Measurements from ENCODE around the gene GUSB.
"Not testable (repeated sequence)": the region's sequence is repeated elsewhere in the genome, so short reads cannot be mapped to it uniquely, and the experiment has no call there.

GUSB gene

GRCh38 chr7:65992526-65992925 lies 10.5 kb upstream of the GUSB start:
- peak overlapping the region in 2 of 11 experiments; percentile 39 to 64; a peak in 2 of 22 replicates for H3K27ac ChIP-seq
- TF ChIP-seq Cebpa-rat (IDR thresholded peaks at IDR 0.05): no peak
- no peak overlapping the region for H3K9ac ChIP-seq
- no peaks in the 10 kb centered on the region for H4K20me1 ChIP-seq
- H3K27me3 ChIP-seq: no peaks in the 10 kb centered on the region
- no peaks in the 10 kb centered on the region for H3K36me3 ChIP-seq
- peaks cover 13 to 47% (median 38%) of the 10 kb centered on the region in 10 experiments for H3K4me1 ChIP-seq
- H3K4me2 ChIP-seq: peak overlapping the region in 10 of 11 experiments; percentile 27 to 80 (median 64); a peak in 17 of 22 replicates
- no peak overlapping the region for H3K4me3 ChIP-seq
- H3K9me3 ChIP-seq (replicated peaks in 1 of 11): no peaks in the 10 kb centered on the region

GRCh38 chr7:65991829-65992228 lies 9.8 kb upstream of the GUSB start:
- Histone ChIP-seq H3K27ac (peak overlapping the region in 5 of 11 experiments; percentile 23 to 64 (median 52); a peak in 8 of 22 replicates), H3K4me2 (peak overlapping the region in 10 of 11 experiments; percentile 40 to 80 (median 70); a peak in 19 of 22 replicates), H3K4me1 (peaks cover 17 to 53% (median 44%) of the 10 kb centered on the region in 10 experiments), H3K9ac (peak overlapping the region in 4 of 11 experiments; percentile 0 to 40 (median 10); a peak in 2 of 22 replicates)
- H3K27me3 ChIP-seq; H3K4me3 ChIP-seq; H4K20me1 ChIP-seq; H3K9me3 ChIP-seq (replicated peaks in 1 of 11); H3K36me3 ChIP-seq: not testable (repeated sequence)

GRCh38 chr7:65989694-65990080 lies 7.7 kb upstream of the GUSB start:
- Histone ChIP-seq H3K36me3 (no peaks in the 10 kb centered on the region), H3K4me1 (peaks cover 17 to 55% (median 49%) of the 10 kb centered on the region in 10 experiments), H3K9me3 (replicated peaks in 1 of 11) (no peaks in the 10 kb centered on the region), H3K4me3 (no peak overlapping the region), H4K20me1 (no peaks in the 10 kb centered on the region), H3K27me3 (no peaks in the 10 kb centered on the region), H3K9ac (no peak overlapping the region), H3K4me2 (no peak overlapping the region), H3K27ac (no peak overlapping the region)
- TF ChIP-seq Cebpa-rat (IDR thresholded peaks at IDR 0.05): no peak

DNA sequence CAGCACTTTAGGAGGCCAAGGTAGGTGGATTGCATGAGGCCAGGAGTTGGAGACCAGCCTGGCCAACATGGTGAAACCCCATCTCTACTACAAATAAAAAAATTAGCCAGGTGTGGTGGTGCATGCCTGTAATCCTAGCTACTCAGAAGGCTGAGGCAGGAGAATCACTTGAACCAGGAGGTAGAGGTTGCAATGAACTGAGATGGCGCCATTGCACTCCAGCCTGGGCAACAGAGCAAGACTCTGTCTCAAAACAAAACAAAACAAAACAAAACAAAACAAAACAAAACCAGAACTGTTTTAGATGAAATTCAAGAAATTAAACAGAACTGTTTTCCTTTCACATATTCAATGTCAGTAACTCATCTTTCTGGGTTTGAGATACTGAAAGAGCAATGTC lies 6.5 kb upstream of the GUSB start:
- not testable (repeated sequence) for H4K20me1 ChIP-seq; H3K36me3 ChIP-seq; H3K9ac ChIP-seq; H3K9me3 ChIP-seq (replicated peaks in 1 of 11); H3K27me3 ChIP-seq; H3K4me3 ChIP-seq; H3K27ac ChIP-seq
- H3K4me2 ChIP-seq: peak overlapping the region in 9 of 11 experiments; percentile 45 to 74 (median 66); a peak in 18 of 22 replicates
- H3K4me1 ChIP-seq: peaks cover 17 to 62% (median 54%) of the 10 kb centered on the region in 10 experiments

- no peak for TF ChIP-seq Cebpa-rat (IDR thresholded peaks at IDR 0.05)
- Histone ChIP-seq H3K27ac (peak overlapping the region in 1 of 11 experiments; percentile 19; a peak in 1 of 22 replicates), H3K9ac (0 out of 22 replicates have a peak overlapping the region, but pooled peaks of 1 of the 11 experiments have one; percentile 22), H3K9me3 (replicated peaks in 1 of 11) (no peaks in the 10 kb centered on the region), H4K20me1 (no peaks in the 10 kb centered on the region), H3K4me2 (peak overlapping the region in 10 of 11 experiments; percentile 45 to 74 (median 66); a peak in 20 of 22 replicates), H3K4me1 (peaks cover 17 to 66% (median 58%) of the 10 kb centered on the region in 10 experiments), H3K4me3 (no peak overlapping the region), H3K27me3 (no peaks in the 10 kb centered on the region), H3K36me3 (no peaks in the 10 kb centered on the region)
Measured at GRCh38 chr7:65988084-65988483, 6.1 kb upstream of the GUSB start.

GRCh38 chr7:65983965-65984658 lies 2.1 kb upstream of the GUSB start:
- Histone ChIP-seq H3K27me3 (no peaks in the 10 kb centered on the region), H4K20me1 (peaks cover 5 to 27% (median 17%) of the 10 kb centered on the region in 11 experiments; a peak in 20 of 22 replicates), H3K27ac (no peak overlapping the region), H3K4me3 (no peak overlapping the region), H3K36me3 (peaks cover 7 to 14% (median 8%) of the 10 kb centered on the region in 11 experiments), H3K4me2 (peak overlapping the region in 2 of 11 experiments; percentile 4 to 90; a peak in 1 of 22 replicates), H3K9me3 (replicated peaks in 1 of 11) (no peaks in the 10 kb centered on the region), H3K4me1 (peaks cover 24 to 66% (median 54%) of the 10 kb centered on the region in 10 experiments), H3K9ac (no peak overlapping the region; a peak in 1 of 22 replicates)
- no peak for TF ChIP-seq Cebpa-rat (IDR thresholded peaks at IDR 0.05)

DNA sequence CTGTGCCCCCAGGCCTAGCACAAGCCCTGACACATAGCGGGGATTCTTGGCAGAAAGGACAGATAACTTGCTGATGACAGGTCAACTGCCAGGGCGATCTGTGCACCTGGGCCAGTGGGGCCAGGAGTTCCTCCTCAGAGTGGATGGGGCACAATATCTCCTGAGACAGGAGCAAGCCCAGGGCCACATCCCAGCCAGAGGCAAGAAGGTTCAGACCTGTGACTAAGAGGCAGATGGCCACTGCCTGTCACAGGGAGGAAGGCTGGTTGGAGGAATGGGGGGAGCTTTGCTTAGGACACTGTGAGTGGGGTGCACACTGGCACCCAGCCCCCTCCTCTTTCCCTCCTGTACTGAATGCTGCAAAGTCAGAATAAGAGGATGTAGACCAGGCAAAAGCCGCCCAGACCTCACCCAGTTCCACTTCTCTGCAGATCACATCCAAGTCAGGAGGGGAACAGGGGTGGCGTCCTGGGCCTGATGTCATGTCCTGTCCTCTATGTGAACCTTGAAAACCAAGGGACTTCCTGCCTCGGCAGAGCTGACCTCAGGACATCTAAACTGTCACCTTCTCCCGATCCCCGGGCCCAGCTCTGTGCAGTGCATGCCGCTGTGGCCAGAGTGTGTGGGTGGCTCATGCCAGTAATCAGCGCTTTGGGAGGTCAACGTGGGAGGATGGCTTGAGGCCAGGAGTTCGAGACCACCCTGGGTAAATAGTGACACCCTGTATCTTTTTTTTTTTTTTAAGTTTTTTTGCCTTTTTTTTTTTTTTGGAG lies 1.3 kb downstream of the GUSB start:
- peak overlapping the region; percentile 84 to 98 (median 93) for H3K4me3 ChIP-seq
- peaks cover 41 to 48% (median 43%) of the 10 kb centered on the region in 11 experiments for H3K36me3 ChIP-seq
- no peak for TF ChIP-seq Cebpa-rat (IDR thresholded peaks at IDR 0.05)
- H4K20me1 ChIP-seq: peaks cover 5 to 55% (median 45%) of the 10 kb centered on the region in 11 experiments; a peak in 20 of 22 replicates
- H3K4me2 ChIP-seq: peak overlapping the region; percentile 78 to 97 (median 95)
- no peaks in the 10 kb centered on the region for H3K9me3 ChIP-seq (replicated peaks in 1 of 11)
- H3K27me3 ChIP-seq: no peaks in the 10 kb centered on the region
- peak overlapping the region; percentile 85 to 96 (median 92) for H3K9ac ChIP-seq
- peak overlapping the region in 10 of 11 experiments; percentile 75 to 94 (median 91); a peak in 20 of 22 replicates for H3K27ac ChIP-seq
- H3K4me1 ChIP-seq: peaks cover 14 to 43% (median 34%) of the 10 kb centered on the region in 10 experiments

DNA sequence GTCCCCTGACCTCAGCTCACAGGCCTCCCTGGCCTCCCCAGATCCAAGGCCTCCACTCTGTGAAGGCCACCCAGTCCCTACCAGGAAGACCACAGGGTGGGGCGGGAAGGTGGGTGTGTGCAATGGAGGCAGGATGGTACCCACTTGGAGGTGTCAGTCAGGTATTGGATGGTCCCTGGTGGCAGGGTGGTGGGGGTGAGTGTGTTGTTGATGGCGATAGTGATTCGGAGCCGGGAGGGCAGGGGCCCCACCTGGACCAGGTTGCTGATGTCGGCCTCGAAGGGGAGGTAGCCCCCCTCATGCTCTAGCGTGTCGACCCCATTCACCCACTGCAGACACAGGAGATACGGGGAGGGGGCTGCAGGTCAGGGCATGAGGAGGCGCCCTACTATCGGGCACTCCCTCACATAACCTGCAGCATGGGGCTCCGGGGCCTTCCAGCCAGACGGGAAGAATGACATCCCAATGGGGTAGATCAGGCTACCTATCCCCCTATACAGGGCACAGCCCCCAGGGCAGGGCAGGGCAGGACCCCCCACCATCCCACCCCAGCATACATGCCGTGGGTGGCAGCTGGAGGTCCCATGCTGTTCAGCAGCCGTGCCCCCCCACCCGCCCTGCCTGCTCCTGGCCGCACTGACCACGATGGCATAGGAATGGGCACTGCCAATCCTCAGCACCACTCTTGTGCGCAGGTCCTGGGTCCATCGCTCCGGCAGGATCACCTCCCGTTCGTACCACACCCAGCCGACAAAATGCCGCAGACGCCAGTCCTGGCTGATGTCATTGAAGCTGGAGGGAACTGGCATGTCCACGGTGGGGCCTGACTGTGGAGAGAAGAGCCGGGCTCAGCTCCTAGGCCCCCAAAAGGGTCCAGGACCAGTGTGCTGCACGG lies 2.2 kb downstream of the GUSB start:
- Histone ChIP-seq H3K9ac (peak overlapping the region; percentile 85 to 96 (median 92); a peak in 21 of 22 replicates), H3K27ac (peak overlapping the region in 9 of 11 experiments; percentile 75 to 94 (median 91); a peak in 15 of 22 replicates), H3K27me3 (no peaks in the 10 kb centered on the region), H3K36me3 (peaks cover 49 to 56% (median 51%) of the 10 kb centered on the region in 11 experiments), H3K9me3 (replicated peaks in 1 of 11) (no peaks in the 10 kb centered on the region), H3K4me1 (peaks cover 14 to 39% (median 31%) of the 10 kb centered on the region in 10 experiments), H4K20me1 (peaks cover 5 to 64% (median 48%) of the 10 kb centered on the region in 11 experiments; a peak in 20 of 22 replicates), H3K4me3 (peak overlapping the region in 9 of 10 experiments; percentile 86 to 98 (median 94); a peak in 17 of 20 replicates), H3K4me2 (peak overlapping the region; percentile 78 to 97 (median 95))
- no peak for TF ChIP-seq Cebpa-rat (IDR thresholded peaks at IDR 0.05)
